ENCODE data around the gene CRYGS. TPM values are rescaled to one million over a fixed set of nuclear protein-coding genes. Genes with fewer than 3 reads are reported as not detected.
"Not testable (repeated sequence)": the region's sequence is repeated elsewhere in the genome, so short reads cannot be mapped to it uniquely, and the experiment has no call there.

CRYGS gene
- total RNA-seq, 1 donor: 0.21 TPM

DNA sequence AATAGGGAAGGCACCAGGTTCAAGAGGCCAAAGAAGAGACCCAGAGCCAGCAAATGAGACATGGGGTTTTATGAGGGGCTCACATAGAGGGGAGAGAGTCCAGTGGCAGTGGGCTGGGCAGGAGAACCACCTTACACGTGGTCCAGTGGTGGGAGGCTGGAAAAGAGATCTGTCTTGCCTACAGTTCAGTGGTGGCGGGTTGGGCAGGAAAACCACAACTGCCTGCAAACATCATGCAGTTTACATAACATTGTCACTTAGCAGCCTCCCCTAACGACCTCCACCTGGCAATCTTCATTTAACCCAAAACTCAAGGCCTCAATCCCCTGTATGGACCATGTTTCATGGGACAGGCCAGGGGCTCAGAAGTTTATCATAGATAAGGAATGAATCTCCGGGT lies 29.1 kb downstream of the CRYGS start:
- no peaks in the 10 kb centered on the region for H3K9me3 ChIP-seq (ENCODE audit: low read depth, low read length)
- H3K4me3 ChIP-seq (ENCODE audit: low read length): no peak overlapping the region
- H3K27me3 ChIP-seq (ENCODE audit: insufficient read depth, low read length): no peaks in the 10 kb centered on the region
- H3K4me1 ChIP-seq (ENCODE audit: insufficient read depth, low read length): peaks cover 38% of the 10 kb centered on the region

- Histone ChIP-seq H3K4me3 (ENCODE audit: low read length) (no peak overlapping the region), H3K9me3 (ENCODE audit: low read depth, low read length) (no peaks in the 10 kb centered on the region), H3K4me1 (ENCODE audit: insufficient read depth, low read length) (peaks cover 32% of the 10 kb centered on the region), H3K27me3 (ENCODE audit: insufficient read depth, low read length) (no peaks in the 10 kb centered on the region)
Observed at GRCh38 chr3:186514296-186515002, 29.7 kb downstream of the CRYGS start.

DNA sequence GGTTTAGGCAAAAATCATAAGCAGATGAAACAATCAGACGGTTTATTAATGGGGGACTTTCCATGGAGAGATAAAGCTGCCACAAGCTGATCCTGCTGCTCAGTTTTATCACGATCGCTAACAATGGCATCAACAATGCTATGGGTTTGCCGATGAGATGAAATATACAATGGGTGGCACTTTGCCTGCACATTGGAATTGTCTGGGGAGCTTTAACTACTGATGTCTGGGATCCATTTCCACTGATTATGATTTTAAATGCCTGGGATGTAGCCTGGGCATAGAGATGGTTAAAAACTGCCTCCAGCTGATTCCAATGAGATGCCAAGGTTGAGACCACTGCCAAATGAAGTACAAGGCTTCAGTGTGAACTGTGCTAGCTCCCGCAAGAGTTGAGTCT lies 30.8 kb downstream of the CRYGS start:
- peaks cover 24% of the 10 kb centered on the region for H3K4me1 ChIP-seq (ENCODE audit: insufficient read depth, low read length)
- no peak overlapping the region for H3K4me3 ChIP-seq (ENCODE audit: low read length)
- no peaks in the 10 kb centered on the region for H3K27me3 ChIP-seq (ENCODE audit: insufficient read depth, low read length)
- H3K9me3 ChIP-seq (ENCODE audit: low read depth, low read length): no peaks in the 10 kb centered on the region

DNA sequence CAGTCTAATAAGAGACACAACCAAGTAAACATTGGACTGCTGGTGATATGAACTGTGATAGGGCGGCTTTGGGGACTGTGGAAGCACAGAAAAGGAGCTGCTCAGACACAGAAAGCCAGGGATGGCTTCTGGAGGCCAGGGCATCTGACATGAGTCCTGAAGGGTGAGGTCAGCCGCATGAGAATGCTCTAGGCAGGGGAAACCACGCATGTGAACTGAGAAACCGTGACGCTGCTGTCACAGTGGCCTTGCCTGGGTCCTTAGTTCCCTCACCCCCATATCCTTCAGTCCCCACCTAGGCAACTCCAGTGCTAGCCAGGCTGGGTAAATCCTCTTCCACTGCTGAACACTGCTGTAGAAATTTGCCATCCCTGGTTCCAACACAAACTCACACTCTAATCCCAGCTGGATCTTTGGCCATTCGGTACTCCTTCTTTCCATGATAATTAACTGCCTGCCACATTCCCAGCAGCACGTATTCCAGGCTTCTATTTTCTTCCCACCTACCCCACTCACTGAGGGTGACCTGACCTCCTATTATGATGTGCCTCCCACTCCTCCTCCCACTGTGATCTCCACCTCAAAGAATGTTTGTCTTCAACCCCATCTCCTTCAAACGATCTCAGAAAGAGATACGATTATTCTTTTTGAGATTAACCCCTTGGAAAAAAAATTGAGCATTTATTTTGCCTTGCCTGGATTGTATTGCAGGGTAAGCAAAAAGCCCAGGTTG lies 31.4 kb downstream of the CRYGS start:
- Histone ChIP-seq H3K27me3 (ENCODE audit: insufficient read depth, low read length) (no peaks in the 10 kb centered on the region), H3K9me3 (ENCODE audit: low read depth, low read length) (no peaks in the 10 kb centered on the region), H3K4me3 (ENCODE audit: low read length) (no peak overlapping the region), H3K4me1 (ENCODE audit: insufficient read depth, low read length) (peaks cover 19% of the 10 kb centered on the region)

GRCh38 chr3:186511702-186512101 lies 32.5 kb downstream of the CRYGS start:
- H3K4me1 ChIP-seq (ENCODE audit: insufficient read depth, low read length): peaks cover 19% of the 10 kb centered on the region
- no peaks in the 10 kb centered on the region for H3K27me3 ChIP-seq (ENCODE audit: insufficient read depth, low read length)
- H3K4me3 ChIP-seq (ENCODE audit: low read length): no peak overlapping the region
- H3K9me3 ChIP-seq (ENCODE audit: low read depth, low read length): no peaks in the 10 kb centered on the region

- peaks cover 19% of the 10 kb centered on the region for H3K4me1 ChIP-seq (ENCODE audit: insufficient read depth, low read length)
- H3K4me3 ChIP-seq (ENCODE audit: low read length): no peak overlapping the region
- H3K9me3 ChIP-seq (ENCODE audit: low read depth, low read length): no peaks in the 10 kb centered on the region
- no peaks in the 10 kb centered on the region for H3K27me3 ChIP-seq (ENCODE audit: insufficient read depth, low read length)
Observed at GRCh38 chr3:186511245-186511644, 32.9 kb downstream of the CRYGS start.

DNA sequence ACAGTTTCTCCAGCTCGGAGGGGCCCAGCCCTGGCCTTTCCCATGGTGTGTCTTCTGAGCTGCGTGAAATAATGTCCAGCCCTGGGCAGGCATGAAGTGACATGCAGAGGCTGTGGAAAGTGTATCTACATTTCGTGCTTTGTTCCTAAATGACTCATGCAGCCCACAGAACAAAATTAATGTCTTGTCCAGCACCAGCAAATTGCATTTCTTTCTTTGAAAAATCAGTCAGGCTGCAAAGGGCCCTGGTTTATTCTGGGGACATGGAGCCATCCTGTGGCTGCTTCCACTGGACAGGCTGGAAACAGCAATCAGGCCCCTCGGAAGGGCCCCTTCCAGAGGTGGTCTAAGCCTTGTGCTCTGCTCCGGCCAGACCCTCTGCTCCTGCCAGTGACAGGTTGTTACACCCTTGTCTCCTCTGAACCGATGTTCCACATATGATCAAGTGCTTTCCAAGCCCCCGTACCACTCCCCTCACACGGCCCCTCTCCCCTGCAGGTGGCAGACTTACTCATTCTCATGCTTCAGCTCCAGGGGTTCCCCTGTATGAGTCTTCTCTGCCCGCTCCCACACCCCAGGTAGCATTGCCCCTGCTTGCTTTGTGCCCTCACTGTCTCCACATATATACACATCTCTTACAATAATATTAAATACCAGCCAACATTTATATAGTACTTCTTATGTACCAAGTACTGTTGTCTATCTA lies 33.7 kb downstream of the CRYGS start:
- H3K9me3 ChIP-seq (ENCODE audit: low read depth, low read length): no peaks in the 10 kb centered on the region
- peaks cover 12% of the 10 kb centered on the region for H3K4me1 ChIP-seq (ENCODE audit: insufficient read depth, low read length)
- no peak overlapping the region for H3K4me3 ChIP-seq (ENCODE audit: low read length)
- no peaks in the 10 kb centered on the region for H3K27me3 ChIP-seq (ENCODE audit: insufficient read depth, low read length)

DNA sequence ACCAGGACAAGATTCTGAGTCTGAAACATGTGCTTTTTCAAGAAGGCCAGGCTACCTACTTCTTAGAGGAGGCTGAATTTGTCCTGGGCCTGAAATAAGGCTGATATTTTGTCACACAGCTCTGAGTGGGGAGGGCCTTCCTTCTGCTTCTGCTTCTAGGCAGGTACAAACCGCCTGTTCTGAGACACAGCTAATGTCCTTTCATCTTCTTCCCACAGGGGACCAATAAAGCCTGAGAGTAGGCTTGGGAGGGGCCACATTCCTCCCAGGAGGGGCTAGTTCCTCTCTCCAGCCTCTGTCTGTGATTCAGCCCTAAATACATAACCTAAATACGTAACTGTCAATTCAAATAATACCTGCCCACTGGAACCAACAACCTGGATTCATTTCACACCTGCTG lies 34.8 kb downstream of the CRYGS start:
- Histone ChIP-seq H3K27me3 (ENCODE audit: insufficient read depth, low read length) (no peaks in the 10 kb centered on the region), H3K4me1 (ENCODE audit: insufficient read depth, low read length) (peaks cover under 1% of the 10 kb centered on the region), H3K9me3 (ENCODE audit: low read depth, low read length) (no peaks in the 10 kb centered on the region), H3K4me3 (ENCODE audit: low read length) (no peak overlapping the region)

DNA sequence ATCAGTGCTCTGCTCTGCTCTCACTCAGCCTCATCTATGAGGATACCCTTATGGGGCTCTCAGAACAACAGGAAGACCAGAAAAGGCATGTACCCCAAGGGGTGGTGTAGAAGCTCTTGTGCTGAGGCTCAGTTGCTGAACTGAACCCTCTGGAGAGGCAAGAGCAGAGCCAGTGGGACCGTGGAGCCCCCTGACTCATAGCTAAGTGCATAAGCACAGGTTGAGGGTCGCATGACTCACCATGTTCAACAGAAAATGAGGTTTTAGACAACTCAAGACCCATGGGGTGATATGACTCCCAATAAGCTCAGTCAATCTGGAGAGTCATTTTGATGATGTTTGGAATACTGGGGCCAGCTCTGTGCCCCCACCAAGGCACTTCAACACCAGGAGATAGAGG lies 37.3 kb downstream of the CRYGS start:
- H3K4me3 ChIP-seq (ENCODE audit: low read length): no peak overlapping the region

GRCh38 chr3:186506191-186506739 lies 37.9 kb downstream of the CRYGS start:
- no peaks in the 10 kb centered on the region for H3K9me3 ChIP-seq (ENCODE audit: low read depth, low read length)
- H3K4me1 ChIP-seq (ENCODE audit: insufficient read depth, low read length): no peaks in the 10 kb centered on the region
- no peak overlapping the region for H3K4me3 ChIP-seq (ENCODE audit: low read length)
- H3K27me3 ChIP-seq (ENCODE audit: insufficient read depth, low read length): no peaks in the 10 kb centered on the region

More for the DNA sequence above, 37.3 kb downstream of the CRYGS start:
- H3K27me3 ChIP-seq (ENCODE audit: insufficient read depth, low read length): no peaks in the 10 kb centered on the region
- no peaks in the 10 kb centered on the region for H3K4me1 ChIP-seq (ENCODE audit: insufficient read depth, low read length)
- H3K9me3 ChIP-seq (ENCODE audit: low read depth, low read length): no peaks in the 10 kb centered on the region

- H3K4me3 ChIP-seq (ENCODE audit: low read length): no peak overlapping the region
- H3K9me3 ChIP-seq (ENCODE audit: low read depth, low read length): no peaks in the 10 kb centered on the region
- no peaks in the 10 kb centered on the region for H3K4me1 ChIP-seq (ENCODE audit: insufficient read depth, low read length)
Observed at GRCh38 chr3:186502966-186503712, 41.0 kb downstream of the CRYGS start.

DNA sequence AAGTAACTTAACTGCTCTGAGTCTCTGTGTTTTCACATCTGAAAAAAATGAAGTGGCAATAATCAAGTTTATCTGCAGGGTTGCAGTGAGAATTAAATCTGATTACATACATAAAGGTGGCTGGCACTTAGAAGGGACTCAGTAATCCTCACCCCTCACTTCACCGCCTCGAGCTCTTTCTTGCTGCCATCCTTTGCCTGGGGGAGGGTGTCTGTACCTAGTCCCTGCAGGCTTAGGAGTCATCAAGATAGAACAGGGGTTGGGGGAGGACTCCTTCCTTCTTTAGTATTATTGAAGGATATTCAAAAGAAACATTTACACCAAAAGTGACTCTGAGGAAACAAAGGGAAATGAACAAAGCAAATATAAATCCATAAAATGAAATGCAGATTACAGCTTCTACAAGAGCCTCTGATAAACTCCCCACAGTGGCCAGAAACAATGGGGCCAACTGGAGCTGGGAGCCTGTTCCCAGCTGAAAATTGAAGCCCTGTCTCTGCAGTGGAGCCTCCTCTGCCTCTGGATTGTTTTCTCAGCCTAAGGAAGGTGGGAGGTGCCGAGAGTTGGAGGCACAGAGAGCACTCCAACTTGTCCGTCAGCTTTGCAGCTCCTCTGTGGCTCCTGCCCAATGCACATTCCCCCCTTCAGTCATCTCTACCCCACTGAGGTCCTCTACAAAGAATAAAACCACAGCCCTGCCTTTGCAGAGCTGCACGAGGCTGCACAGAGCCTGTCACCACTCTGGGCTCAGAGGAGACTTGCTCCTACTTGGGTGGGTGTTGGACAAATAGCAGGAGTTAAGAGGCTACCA lies 41.8 kb downstream of the CRYGS start:
- H3K9me3 ChIP-seq (ENCODE audit: low read depth, low read length): no peaks in the 10 kb centered on the region
- no peak overlapping the region for H3K4me3 ChIP-seq (ENCODE audit: low read length)
- H3K4me1 ChIP-seq (ENCODE audit: insufficient read depth, low read length): no peaks in the 10 kb centered on the region
- H3K27me3 ChIP-seq (ENCODE audit: insufficient read depth, low read length): no peaks in the 10 kb centered on the region

More at GRCh38 chr3:186502966-186503712, 41.0 kb downstream of the CRYGS start:
- H3K27me3 ChIP-seq (ENCODE audit: insufficient read depth, low read length): no peaks in the 10 kb centered on the region

- not testable (repeated sequence) for H3K9me3 ChIP-seq (ENCODE audit: low read depth, low read length); H3K4me1 ChIP-seq (ENCODE audit: insufficient read depth, low read length); H3K27me3 ChIP-seq (ENCODE audit: insufficient read depth, low read length); H3K4me3 ChIP-seq (ENCODE audit: low read length)
Observed at GRCh38 chr3:186499949-186500348, 44.2 kb downstream of the CRYGS start.

DNA sequence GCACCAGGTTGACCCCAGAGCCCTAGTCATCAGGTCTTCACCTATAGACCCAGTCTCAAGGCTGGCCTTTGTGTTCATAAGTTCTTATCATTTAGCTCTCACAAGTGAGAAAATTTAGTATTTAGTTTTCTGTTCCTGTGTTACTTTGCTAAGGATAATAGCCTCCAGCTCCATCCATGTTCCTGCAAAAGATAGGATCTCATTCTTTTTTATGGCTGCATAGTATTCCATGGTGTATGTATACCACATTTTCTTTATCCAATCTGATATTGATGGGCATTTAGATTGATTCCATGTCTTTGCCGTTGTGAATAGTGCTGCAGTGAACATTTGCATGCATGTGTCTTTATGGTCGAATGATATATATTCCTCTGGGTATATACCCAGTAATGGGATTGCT lies 46.2 kb downstream of the CRYGS start:
- H3K4me3 ChIP-seq (ENCODE audit: low read length); H3K9me3 ChIP-seq (ENCODE audit: low read depth, low read length); H3K4me1 ChIP-seq (ENCODE audit: insufficient read depth, low read length): not testable (repeated sequence)

More for the DNA sequence above, 46.2 kb downstream of the CRYGS start:
- not testable (repeated sequence) for H3K27me3 ChIP-seq (ENCODE audit: insufficient read depth, low read length)

All from mononuclear cell (primary cell).